Endometrium (tissue), 2 donors: Measurements from ENCODE around the gene TMEM200A.

Source experiments
- FAIRE-seq: peaks from 2 replicates; lab custom pipeline; 2012; peaks lifted over from hg19 to GRCh38; lab: Jason Lieb, UNC
- donor health status: control.
- donor health status: control.

Gene TMEM200A

DNA sequence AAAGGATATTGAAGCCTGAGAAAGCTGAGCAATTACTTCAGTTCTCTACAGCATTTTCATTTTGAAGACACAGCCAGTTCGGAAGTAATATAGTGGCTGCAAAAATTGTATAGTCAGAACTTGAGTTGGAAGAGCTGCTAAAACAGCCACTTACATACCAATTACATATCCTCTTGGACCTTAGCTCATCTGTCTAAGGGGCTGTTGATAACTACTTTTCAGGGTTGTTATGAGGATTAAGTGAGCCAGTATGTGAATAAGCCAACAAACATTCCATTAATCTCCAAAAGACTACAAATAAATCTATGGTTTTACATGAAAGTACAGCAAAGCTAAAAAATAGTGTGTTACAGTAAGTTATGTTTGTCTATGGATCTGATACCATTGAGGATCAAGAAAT is 59.7 kb downstream of the TMEM200A start:
- no peak for FAIRE-seq

DNA sequence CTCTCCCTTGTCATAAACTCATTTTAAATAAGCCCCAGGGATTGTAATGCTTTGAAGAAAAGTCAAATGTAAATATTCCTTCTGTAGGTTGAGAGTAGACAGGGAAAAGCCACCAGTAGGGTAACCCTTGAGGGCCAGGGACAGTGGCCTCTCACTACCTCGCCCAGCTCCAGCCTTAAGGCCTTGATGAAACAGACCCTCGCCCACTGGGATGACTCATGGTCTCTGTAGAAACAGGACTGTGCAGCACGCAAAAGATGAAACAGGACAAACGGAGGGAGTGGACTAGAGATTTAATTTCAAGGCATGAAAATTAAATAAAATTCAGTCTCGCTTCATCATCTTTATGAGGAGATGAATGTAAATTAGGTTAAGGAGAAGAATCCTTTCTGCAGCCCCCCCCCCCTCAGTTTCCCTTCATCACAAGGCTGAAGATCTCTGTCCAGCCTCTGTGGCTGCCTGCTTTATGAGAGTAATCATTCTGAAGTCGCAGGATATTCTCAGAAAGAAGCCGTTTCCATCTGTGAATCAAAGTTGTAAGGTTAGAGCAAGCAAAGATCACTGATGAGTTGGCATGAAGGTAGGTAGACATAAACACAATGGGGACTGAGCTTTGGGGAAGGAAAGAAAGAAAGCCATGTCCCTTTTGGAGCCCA is 60.4 kb downstream of the TMEM200A start:
- no peak for FAIRE-seq

DNA sequence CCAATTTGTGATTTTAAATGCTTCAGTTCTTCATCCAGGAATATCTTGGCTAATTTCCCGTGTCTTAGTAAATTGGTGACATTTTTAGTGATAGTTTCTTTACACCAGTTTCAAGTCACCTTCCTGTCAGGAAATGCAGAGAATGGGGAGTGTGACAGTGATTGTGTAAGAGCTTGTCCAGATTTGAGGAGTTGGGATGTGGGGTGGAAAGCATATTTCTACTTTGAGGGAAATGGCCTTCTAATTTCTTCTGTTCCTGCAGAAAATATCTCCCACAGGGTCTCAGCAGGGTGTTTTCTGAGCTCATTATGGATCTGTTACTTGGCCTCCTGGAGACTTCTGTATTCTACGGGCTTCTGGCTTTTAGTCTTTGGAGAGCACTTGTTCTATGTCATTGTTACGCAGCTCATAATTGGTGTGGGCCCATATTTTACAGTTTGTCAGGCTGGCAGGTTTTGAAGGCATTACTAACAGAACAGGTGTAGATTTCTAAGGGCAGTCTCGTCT is 65.6 kb downstream of the TMEM200A start:
- no peak for FAIRE-seq

DNA sequence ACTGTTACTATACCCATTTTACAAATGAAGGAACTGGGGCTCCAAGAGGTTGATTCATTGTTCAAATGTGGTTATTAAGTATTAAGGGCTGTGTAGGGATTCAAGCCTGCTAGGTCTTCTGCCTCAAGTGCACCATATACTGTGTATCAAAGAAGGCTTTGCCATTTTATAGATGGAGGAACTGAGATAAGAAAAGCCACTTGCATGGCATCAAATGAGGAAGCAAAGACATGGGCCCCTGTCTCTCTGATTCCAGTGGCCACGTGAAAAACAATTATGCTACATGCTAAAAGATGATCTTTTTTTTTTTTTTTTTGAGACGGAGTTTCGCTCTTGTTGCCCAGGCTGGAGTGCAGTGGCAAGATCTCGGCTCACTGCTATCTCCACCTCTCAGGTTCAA is 67.0 kb downstream of the TMEM200A start:
- no peak for FAIRE-seq

DNA sequence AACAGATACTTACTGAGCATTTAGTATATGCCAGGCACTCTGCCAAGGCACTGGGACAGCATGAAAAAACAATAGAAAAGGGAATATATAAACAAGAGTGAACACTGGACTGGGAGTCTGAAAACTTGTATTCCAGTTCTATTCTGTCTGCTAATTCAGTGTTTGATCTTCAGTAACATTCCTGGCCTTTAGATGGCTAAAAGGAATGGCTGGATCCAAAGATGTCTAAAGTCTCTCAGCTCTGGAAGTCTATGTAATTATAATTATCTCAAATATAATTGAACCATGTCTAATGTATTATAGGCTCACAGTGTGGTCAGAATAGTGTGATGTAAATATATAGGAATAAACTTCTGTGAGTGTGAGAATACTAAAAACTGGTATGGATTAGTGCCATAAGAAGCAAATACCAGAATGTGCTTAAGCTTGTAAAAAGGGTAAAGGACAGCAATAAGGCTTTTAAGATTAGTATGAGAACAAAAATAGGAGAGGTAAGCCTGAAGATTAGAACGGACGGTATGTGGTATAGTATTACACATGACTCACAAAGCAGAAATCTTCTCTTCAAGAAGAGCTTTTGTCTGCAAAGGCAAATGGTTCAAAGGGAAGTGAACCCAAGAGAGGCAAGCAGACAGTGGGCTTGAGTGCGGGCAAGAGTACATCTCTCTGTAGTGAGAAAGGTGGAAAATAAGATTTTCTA is 68.5 kb downstream of the TMEM200A start:
- no peak for FAIRE-seq

DNA sequence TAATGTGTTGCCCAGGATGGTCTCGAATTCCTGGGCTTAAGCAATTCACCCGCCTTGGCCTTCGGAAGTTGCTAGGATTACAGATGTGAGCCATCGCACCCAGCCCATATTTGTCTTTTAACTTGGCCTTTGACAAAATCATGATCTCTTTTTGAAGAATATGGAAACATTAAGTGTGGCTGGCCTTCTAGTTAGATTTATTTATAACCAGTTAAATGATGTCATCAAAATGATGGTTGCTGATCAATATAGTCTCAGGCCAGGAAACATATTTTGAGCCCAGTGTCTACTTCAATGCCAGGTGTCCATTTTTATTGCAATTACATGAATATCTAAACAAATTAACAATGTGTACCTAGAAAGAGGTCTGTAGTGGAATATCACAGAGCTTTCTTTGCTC is 69.4 kb downstream of the TMEM200A start:
- FAIRE-seq: no peak

DNA sequence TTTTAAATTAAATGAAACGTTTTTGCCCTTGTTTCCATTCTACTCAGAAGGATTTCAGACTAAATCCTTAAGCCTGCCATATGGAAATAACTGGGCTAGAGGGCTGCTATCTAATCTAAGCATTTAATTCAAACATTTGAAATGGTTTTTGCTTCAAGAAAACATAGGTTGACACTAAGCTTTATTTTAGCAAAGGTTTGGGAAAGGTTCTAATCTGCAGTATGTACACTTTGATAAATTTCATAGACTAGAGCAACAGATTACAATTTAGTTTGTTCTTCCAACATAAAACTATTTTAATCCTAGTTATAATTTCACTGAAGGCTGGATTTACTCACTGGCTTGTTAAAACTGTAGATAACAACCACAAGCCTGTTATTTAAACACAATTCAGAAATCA is 72.1 kb downstream of the TMEM200A start:
- FAIRE-seq: no peak

DNA sequence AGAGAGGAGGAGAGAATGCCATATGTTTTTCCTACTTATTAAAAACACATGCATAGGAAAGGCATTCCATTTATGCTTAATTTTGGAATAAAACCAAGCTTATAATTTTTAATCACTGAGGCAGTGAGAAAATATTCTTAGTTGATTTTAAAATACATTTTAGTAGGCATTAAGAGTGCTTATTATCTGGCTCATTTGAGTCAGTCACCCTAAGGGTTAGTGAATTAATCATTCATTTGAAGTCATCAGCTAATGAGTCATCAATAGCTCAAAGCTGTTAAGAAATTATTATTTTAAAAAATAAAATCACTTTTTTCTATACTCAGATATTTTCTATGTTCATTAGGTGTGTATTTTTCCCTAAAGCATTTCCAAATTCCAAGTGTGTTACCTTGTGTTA is 81.6 kb downstream of the TMEM200A start:
- FAIRE-seq: no peak

DNA sequence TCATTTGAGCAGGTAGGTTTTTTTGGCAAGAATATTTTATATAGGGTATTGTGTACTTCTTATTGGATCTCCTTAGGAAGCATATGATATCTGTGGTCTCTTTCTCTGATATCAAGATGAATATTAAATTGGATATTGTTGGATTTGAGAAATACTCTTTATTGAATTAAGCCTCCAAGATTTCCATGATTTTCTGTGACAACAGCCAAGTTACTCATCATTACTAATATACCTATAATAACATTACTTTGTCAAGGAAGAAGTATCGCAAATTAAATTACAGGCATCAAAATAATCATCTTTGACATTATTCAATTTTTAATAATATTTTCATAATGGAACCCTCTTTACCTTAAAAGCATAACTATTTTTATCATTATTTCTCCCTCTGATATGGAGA is 86.5 kb downstream of the TMEM200A start:
- no peak for FAIRE-seq

DNA sequence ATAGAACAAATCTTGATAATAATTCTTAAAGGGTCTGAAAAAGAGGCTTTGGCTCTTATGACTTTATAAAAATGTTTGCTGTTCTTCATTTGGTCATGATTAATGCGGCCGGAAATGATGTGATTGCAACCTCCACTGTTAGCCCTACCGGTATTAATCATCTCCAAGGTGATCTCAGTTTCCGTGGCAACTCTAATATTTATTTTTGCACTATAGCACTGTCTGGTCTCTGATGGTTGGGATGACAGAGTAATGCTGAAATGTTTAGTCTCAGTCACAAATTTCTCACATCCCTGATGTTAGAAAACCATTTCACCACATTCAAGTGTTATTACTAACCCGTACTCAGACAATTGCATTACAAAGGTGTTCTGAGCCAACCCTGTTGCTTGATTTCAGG is 87.4 kb downstream of the TMEM200A start:
- no peak for FAIRE-seq

DNA sequence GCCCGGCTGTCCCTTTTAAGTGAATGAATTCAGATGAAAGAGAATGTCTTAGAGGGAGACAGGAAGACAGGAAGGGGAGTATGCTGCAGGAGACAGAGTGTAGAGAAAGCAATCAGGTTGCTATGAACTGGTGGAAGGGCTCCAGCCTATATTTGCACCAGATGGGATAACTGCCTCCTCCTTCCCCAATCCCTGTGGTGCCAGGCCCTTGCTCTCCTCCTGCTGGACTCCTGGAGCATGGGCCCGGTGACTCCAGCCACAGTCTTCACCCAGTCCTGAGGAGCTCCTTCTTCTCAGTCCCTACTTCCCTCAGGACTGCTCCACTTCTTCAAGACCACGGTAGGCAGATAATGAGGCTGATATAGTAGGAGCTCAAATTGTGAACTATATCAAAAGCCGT is 91.8 kb downstream of the TMEM200A start:
- FAIRE-seq: no peak

DNA sequence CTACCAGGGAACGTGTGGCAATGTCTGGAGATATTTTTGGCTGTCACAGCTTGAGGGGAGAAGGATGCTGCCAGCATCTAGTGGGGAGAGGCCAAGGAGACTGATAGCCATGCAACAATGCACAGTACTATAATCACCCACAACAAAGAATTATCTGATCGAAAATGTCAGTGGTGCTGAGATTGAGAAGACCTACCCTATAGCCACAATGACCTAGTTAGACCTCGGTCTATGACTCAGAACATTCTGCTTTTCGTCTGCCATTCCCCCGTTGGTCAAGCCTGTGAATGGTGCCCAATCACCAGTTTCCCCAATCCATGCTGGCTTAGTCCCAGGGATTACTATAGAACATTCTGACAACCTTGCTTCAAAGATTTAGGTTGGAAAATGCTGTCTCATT is 93.5 kb downstream of the TMEM200A start:
- no peak for FAIRE-seq

DNA sequence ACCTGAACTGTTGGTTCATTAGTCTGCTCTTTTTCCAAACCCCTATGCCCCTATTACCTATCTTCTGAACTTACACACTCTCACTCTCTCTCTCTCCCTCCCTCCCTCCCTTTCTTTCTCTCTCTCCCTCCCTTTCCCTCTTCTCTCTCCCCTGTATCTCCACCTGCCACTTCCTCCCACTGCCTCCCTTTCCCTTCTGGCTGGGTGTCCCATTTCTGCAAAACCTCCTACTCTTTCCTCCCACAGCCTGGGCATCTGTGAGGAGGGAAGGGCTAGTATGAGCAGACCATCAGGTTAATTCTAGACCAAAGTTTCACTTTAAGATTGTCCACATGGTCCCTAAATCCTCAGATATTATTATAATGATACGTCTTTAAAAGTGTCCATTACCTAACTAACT is 95.1 kb downstream of the TMEM200A start:
- FAIRE-seq: no peak

DNA sequence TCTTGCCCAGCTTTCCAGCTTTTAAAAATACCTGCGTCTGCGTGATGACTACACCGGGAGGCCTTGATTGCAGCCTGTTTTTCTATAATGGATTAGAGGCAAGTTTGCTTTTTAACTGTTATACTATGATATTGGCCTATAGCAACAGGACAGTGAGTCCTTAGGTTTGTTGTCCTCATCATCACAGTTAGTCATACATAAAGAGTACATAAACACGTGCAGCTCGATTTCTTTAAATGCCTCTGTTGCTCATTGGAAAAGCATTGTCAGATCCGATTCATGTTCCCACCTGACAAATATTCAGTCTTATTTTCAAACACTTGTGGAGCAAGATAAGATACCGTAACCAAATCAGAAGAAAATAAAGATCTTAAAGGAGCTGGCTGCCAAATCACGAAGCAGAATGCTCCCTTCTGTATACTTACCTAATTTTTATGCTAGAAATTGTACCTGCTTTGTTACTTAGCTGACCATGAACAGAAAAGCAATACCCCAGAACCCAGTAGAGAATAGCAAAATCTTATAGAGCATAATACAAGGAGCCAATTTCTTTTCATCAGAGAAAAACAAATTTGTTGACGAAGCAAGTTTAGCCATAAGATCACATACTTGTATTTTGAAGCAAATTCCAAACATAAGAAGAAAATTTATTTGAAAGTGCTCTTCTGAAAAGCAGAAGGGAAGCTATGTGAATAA is 100.4 kb downstream of the TMEM200A start:
- no peak for FAIRE-seq

DNA sequence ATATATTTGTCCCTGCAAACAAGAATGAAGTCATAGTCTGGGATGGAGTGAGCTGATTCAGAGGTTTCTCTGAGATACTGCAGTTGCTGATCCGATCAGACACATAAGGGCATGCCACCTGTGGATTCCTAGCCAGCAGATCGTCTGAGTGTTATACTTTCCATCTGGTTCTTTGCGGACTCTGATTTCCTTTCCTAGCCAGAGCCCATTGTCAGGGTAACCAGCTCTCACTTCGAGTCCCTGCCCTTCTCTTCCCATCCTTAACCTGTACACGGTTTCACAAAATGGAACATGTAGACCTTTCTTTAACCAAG is 100.9 kb downstream of the TMEM200A start:
- no peak for FAIRE-seq

DNA sequence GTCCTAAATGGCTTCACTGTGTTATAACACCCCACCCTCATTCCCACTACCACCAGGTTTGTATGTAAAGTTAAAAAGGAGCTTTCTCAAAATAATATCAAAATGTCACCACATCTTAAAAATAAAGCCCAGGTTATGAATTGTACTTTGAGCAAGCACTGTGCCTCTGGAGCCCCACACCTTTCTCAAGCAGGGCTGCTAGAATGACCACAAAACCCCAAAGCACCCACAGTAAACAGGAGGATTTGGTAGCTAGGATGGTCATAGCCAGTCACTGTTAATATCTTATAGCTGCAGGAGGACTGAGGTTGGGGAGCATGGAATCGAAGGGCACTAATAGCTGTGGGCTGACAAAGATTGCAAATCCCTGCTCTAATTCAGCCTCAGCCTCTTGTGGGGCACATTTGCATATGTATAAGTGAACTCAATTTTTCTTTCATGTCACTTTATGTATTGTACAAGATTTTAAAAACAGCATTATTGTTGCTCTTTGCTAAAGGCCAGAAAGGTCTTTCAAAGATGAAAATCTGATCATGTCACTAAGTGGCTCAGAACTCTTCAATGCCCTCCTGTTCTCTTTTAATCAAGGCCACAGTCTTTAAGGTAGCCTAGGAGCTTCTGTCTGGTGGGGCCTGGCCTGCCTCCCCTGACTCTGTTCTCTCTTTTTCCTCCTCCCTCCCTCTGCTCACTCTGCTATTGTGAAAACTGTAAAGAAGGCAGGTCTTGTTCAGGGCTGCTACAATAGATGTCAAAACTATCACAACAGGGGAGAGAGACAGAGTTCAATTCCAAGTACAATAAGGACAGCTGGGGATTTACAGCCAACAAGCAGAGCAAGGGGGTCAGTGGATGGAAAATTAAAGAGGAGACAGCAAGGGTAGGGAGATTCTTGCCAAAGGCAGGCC is 101.6 kb downstream of the TMEM200A start:
- no peak for FAIRE-seq

DNA sequence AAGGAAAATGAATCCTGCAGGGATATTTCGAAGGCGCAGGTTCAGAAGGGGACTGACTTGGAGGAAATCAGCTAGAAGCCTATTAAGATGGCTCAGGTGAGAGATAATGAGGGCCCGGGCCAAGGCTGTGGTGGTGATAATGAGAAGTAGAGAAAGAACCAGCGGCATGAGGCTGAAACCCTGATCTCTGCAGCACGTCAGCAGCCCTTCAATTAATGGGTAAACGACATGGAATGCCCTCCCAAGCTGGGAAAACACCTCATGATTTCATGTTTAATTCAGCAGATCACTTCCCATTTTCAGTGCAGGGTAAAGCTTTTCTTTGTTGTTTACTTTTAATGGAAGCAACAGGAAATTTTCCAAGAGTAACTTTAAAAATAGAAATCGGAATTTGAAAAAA is 104.9 kb downstream of the TMEM200A start:
- no peak for FAIRE-seq

DNA sequence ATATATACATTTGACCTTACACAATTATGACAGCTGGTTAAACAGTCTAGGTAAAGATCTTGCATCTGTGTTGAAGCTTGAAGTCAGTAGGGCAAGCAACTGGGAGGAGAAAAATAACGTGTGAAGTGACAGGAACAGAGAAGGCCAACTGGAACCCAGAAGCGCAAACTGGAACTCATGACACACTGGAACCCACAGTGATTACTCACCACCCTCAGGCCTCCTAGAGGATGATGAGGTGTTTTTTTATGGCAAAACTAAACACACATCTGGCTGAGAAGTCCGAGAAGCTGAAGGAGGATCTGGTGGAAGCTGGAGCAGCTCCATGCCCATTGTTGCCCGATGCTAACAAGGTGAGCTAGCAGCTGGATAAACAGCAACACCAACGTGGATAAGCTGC is 108.1 kb downstream of the TMEM200A start:
- FAIRE-seq: no peak

DNA sequence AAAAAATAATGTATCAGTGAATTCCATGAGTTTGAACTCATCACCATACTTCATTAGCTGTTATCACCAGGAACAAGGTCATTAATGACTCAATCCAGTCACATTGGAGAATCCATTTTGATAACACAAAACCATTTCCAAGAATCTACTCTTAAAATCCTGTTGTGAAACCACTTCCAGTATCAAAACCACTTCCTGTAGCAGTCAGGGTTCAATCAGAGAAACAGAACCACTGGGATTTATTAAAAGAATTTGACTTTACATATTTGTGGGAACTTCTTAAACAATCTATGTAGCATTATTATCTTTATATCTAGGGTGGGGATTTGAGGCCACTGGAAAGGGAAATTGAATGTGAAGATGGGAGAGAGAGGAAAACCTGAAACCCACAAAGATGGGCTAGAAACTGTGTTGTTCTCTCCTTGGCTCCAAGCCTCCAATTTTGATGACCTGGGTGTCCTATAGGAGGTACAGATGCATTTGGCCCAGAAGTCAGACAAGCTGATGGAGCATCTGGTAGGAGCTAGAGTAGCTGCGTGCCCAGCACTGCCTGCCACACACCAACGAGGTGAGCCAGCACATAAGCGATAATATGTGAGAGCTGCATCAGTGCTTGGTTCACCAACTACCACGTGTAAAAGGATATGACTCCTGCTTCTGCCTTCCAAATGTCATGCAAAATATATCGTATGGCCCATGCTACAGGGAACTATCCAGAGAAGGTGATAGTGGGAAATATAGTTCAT is 117.0 kb downstream of the TMEM200A start:
- no peak for FAIRE-seq

DNA sequence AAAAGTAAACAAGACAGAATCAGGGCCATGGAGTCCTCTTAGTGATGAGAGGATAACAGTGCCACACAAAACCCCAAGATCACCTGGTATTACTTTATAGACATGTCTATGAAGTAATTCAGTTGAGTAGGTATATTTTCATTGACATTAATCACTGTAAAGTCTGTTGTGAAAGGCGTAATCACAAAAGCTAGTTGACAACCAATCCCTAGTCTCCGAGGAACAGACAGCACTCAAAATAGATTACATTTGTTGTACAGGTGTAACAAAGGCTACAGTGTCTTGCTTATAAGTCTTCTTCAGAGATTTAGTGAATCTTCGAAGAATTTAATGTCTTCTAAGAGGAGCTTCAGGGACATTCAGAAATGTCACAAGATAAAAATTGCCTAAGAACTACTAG is 120.1 kb downstream of the TMEM200A start:
- no peak for FAIRE-seq

DNA sequence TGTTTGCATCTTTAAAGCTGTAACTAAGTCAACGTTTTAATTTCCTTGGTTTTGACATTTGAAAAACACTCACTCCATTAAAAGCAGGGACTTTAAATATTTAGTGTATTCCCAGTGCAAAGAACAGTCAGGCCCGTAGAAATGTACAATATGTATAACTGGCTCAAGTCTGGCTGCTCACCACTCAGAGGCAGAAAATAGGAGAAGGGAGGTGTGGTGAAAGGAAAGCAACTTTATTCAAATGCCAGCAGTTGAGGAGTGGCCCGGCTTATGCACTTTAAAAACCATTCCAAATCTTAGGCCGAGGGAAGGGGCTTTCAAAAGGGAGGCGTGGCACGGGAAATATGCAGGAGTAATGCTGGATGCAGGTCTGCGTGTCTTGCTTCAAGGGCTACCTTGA is 120.6 kb downstream of the TMEM200A start:
- no peak for FAIRE-seq

DNA sequence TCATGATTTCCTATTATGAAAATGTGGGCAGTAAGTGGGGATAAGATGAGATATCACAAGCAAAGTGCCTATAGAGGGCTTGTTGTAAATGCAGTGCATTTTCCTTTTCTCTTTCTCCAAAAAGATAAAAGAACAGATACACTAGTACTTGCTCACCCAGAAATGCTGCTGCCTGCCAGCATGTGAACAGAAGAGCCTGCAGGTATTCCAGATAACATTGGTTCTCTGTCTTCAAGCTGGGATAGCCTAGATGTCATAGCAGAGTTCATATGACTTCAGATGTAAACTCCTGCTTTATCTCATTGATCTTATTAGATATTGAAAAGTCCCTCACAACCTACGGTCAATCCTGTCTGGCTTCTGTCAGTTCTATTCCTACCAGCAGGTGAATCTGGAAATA is 123.7 kb downstream of the TMEM200A start:
- no peak for FAIRE-seq
